Measurements from ENCODE around the gene PGLYRP2. TPM values are rescaled to one million over a fixed set of nuclear protein-coding genes. Genes with fewer than 3 reads are reported as not detected.

Gene PGLYRP2
- total RNA-seq, 2 experiments from 2014 or later, result not detected

- intact Hi-C loops (cut with DNase I, micrococcal nuclease), result loop anchor here in 1 of 2 experiments (10.0 kb wide), 1 partner anchor 745 kb away; the partner anchor contains the start of gene FAM32A
- POLR2A ChIA-PET, result no interaction called here
- ATAC-seq (ENCODE audit: poor library complexity) (no peak), DNase-seq (peak in 1 of 14 experiments; percentile 13)
- Mint-ChIP-seq H3K27ac (no peak overlapping the region), H3K4me1 (ENCODE audit: low read depth) (no peaks in the 10 kb centered on the region), H3K4me3 (no peak overlapping the region), H3K36me3 (ENCODE audit: low read depth) (no peaks in the 10 kb centered on the region), H3K9me3 (no peaks in the 10 kb centered on the region), H3K27me3 (no peaks in the 10 kb centered on the region)
- no peak overlapping the region for H3K4me3 ChIP-seq (ENCODE audit: low read length)
- CTCF ChIA-PET, result no interaction called here
- H3K36me3 ChIP-seq (ENCODE audit: insufficient read depth, low read length), result no peaks in the 10 kb centered on the region
- no peak overlapping the region for H3K27ac ChIP-seq (ENCODE audit: low read depth in 1 of 2, low read length in 2 of 2)
- H3K27me3 ChIP-seq (ENCODE audit: control insufficient read depth in 1 of 2, insufficient read depth in 2 of 2, low read length in 2 of 2), result no peaks in the 10 kb centered on the region
- H3K4me1 ChIP-seq (ENCODE audit: insufficient read depth, low read length), result no peaks in the 10 kb centered on the region
- H3K9me3 ChIP-seq (ENCODE audit: control insufficient read depth in 1 of 2, insufficient read depth in 1 of 2, low read length in 2 of 2), result no peaks in the 10 kb centered on the region
- TF ChIP-seq CTCF (IDR thresholded peaks at IDR 0.05), result no peak
Observed at GRCh38 chr19:15439821-15440641, 39.3 kb downstream of the PGLYRP2 start.

- H3K27ac ChIP-seq (ENCODE audit: low read depth in 1 of 2, low read length in 2 of 2), result no peak overlapping the region
- Mint-ChIP-seq H3K9me3 (no peaks in the 10 kb centered on the region), H3K27me3 (no peaks in the 10 kb centered on the region), H3K4me1 (ENCODE audit: low read depth) (no peaks in the 10 kb centered on the region), H3K27ac (no peak overlapping the region), H3K36me3 (ENCODE audit: low read depth) (no peaks in the 10 kb centered on the region), H3K4me3 (no peak overlapping the region)
- ATAC-seq (ENCODE audit: poor library complexity), result no peak
- H3K9me3 ChIP-seq (ENCODE audit: control insufficient read depth in 1 of 2, insufficient read depth in 1 of 2, low read length in 2 of 2), result no peaks in the 10 kb centered on the region
- ChIA-PET CTCF (no interaction called here), POLR2A (no interaction called here)
- H3K36me3 ChIP-seq (ENCODE audit: insufficient read depth, low read length), result no peaks in the 10 kb centered on the region
- H3K4me1 ChIP-seq (ENCODE audit: insufficient read depth, low read length), result no peaks in the 10 kb centered on the region
- intact Hi-C loops (cut with DNase I, micrococcal nuclease), result no loop called here
- no peak for TF ChIP-seq CTCF (IDR thresholded peaks at IDR 0.05)
- no peaks in the 10 kb centered on the region for H3K27me3 ChIP-seq (ENCODE audit: control insufficient read depth in 1 of 2, insufficient read depth in 2 of 2, low read length in 2 of 2)
- no peak for DNase-seq
- no peak overlapping the region for H3K4me3 ChIP-seq (ENCODE audit: low read length)
Observed at GRCh38 chr19:15439078-15439799, 40.1 kb downstream of the PGLYRP2 start.

GRCh38 chr19:15438577-15438976 is 40.7 kb downstream of the PGLYRP2 start:
- intact Hi-C loops (cut with DNase I, micrococcal nuclease), result no loop called here
- no peaks in the 10 kb centered on the region for H3K9me3 ChIP-seq (ENCODE audit: control insufficient read depth in 1 of 2, insufficient read depth in 1 of 2, low read length in 2 of 2)
- CTCF ChIA-PET, result no interaction called here
- Mint-ChIP-seq H3K4me3 (no peak overlapping the region), H3K27me3 (no peaks in the 10 kb centered on the region), H3K36me3 (ENCODE audit: low read depth) (no peaks in the 10 kb centered on the region), H3K27ac (no peak overlapping the region), H3K4me1 (ENCODE audit: low read depth) (peaks cover under 1% of the 10 kb centered on the region), H3K9me3 (no peaks in the 10 kb centered on the region)
- POLR2A ChIA-PET, result no interaction called here
- no peak overlapping the region for H3K4me3 ChIP-seq (ENCODE audit: low read length)
- H3K27me3 ChIP-seq (ENCODE audit: control insufficient read depth in 1 of 2, insufficient read depth in 2 of 2, low read length in 2 of 2), result no peaks in the 10 kb centered on the region
- H3K27ac ChIP-seq (ENCODE audit: low read depth in 1 of 2, low read length in 2 of 2), result no peak overlapping the region
- peaks cover 2% of the 10 kb centered on the region for H3K4me1 ChIP-seq (ENCODE audit: insufficient read depth, low read length)
- no peaks in the 10 kb centered on the region for H3K36me3 ChIP-seq (ENCODE audit: insufficient read depth, low read length)
- ATAC-seq (ENCODE audit: poor library complexity) (no peak), DNase-seq (no peak)
- no peak for TF ChIP-seq CTCF (IDR thresholded peaks at IDR 0.05)

All from CD4-positive, alpha-beta T cell (primary cell).